Epithelial cell of esophagus (primary cell): ENCODE results near the gene SKIDA1.
A peak's percentile ranks its signal among the peaks of the same experiment; 100 is the strongest.

Source experiments
- DNase-seq: peaks from one replicate; pipeline ENCODE4 v3.0.0; 2010; ENCODE audit warnings: low read depth
- H3K4me3 ChIP-seq: 2 replicates; pipeline ENCODE4 v1.5.1; 2011; ENCODE audit warnings: mild to moderate bottlenecking, low read length, control low read depth
- TF ChIP-seq, protein P1 (sequence below): IDR thresholded peaks from 2 replicates; pipeline ENCODE4 v1.5.1; 2011; ENCODE audit warnings: low read depth, mild to moderate bottlenecking, low read length, control low read depth, inconsistent platforms; ENCODE audit not compliant: insufficient read depth; ENCODE audit errors: missing control alignments

The SKIDA1 gene

DNA sequence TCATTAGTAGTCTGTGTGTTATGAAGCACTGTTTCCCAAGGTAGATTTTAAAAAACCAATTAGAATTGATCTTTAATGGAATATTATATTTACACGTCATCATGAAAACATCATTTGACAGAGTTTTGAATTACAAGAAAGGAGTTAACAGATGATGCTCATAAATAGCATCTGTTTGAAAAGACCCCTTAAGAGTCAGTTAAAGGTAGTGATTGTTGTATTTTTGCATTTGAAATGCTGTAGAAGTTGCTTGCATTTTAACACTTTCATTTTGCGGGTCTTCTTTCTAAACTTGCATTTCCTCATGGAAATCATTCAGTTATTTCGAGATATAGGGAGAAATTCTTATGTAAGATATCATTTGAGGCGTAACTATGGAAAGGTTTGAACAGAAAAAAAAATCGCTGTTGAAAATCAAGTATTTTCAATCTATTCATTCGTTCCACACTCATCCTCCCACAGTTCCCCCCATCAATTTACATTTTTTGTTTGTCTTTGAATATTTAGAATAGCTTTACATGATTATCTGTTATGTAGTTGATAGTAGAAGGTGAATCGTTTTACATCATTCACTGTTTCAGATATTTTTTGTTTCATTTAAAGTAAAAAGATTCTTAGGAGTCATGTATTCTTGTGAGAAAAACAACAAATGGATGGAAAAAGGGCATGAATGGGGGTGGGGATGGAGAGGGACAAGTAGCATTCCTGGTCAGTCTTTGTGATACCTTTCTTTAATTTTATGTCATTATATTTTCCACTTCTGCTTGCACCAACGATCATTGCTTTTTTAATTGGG lies 3.0 kb upstream of the SKIDA1 start:
- DNase-seq = no peak
- TF ChIP-seq, protein P1, sequence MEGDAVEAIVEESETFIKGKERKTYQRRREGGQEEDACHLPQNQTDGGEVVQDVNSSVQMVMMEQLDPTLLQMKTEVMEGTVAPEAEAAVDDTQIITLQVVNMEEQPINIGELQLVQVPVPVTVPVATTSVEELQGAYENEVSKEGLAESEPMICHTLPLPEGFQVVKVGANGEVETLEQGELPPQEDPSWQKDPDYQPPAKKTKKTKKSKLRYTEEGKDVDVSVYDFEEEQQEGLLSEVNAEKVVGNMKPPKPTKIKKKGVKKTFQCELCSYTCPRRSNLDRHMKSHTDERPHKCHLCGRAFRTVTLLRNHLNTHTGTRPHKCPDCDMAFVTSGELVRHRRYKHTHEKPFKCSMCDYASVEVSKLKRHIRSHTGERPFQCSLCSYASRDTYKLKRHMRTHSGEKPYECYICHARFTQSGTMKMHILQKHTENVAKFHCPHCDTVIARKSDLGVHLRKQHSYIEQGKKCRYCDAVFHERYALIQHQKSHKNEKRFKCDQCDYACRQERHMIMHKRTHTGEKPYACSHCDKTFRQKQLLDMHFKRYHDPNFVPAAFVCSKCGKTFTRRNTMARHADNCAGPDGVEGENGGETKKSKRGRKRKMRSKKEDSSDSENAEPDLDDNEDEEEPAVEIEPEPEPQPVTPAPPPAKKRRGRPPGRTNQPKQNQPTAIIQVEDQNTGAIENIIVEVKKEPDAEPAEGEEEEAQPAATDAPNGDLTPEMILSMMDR = no peak
- no peak overlapping the region for H3K4me3 ChIP-seq

DNA sequence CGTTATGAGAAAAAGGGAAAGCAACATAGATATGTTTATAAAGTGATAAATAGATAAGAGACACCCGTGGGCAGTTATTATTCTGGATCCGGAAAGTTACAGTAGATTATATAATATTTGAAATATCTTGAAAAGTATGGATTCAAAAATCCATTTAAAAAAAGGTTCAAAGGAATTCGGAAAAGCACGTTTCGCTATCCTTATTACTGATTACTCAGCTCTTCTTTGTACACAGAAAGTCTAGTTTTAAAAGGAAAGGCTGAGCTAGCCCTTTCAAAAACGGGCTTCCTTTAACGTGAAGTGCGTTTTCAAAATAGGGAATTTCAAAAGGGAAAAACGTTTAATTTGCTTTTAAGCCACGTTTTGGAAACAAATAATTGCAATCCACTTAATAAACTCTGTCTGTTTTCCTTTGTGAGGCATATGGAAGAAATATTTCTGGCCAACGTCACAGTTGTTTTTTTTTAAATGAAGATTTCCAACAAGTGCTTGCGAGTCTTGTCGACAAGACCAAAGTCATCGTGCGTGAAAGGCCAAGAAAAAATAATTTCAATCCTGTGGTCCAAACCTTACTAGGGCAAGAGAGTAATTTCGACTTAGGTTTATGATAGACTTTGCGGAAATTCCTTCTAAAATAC lies 2.2 kb upstream of the SKIDA1 start:
- no peak for DNase-seq
- H3K4me3 ChIP-seq = peak overlapping the region; percentile 46
- TF ChIP-seq, protein P1 = no peak

- DNase-seq = peak; percentile 62
- peak overlapping the region; percentile 46 for H3K4me3 ChIP-seq
- TF ChIP-seq, protein P1 = no peak
These were observed 1.5 kb upstream of the SKIDA1 start for GRCh38 chr10:21526860-21527597.

- H3K4me3 ChIP-seq = peak overlapping the region; percentile 46
- TF ChIP-seq, protein P1 = no peak
- peak; percentile 54 for DNase-seq
These were observed 842 bp upstream of the SKIDA1 start for GRCh38 chr10:21526188-21526859.

DNA sequence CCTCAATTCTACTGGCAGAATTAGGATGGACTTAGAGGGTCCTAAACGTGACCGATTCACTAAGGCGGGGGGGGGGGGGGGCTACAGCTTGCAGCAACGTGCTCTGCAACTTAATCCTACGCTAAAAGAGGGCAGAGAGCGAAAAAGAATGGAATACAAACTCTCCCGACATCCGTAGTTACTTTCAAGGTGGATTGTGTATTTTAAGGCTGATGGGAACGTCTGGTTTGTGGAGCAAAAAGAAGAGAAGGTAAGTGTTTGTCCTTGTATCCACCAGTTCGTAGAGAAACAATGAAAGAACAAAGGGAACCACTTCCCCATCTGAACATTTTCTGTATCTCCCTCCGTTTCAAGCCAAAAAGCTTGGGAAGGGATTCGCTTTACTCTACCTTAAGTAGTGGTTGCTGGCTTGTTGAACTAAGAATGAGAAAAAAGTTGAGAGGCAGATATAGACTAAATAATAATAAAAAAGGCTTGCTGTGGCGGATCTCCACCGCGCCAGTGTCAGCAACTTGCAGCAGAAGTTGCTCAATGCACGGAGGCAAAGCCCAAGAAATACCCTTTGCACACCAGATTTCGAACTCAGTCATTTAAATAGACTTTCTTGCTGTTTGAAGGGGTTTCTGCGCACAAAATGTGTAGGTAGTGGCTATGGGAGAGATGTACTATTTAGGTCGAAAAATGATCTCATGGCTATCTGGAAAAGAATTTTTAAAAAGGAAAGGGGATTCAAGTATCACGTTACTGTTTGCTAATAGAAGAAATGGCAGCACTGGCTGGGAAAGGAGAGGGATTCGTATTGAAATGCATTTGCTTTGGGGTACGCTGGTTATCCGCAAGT lies 736 bp downstream of the SKIDA1 start:
- peak; percentile 52 for DNase-seq
- TF ChIP-seq, protein P1 = no peak
- peak overlapping the region; percentile 67 for H3K4me3 ChIP-seq

DNA sequence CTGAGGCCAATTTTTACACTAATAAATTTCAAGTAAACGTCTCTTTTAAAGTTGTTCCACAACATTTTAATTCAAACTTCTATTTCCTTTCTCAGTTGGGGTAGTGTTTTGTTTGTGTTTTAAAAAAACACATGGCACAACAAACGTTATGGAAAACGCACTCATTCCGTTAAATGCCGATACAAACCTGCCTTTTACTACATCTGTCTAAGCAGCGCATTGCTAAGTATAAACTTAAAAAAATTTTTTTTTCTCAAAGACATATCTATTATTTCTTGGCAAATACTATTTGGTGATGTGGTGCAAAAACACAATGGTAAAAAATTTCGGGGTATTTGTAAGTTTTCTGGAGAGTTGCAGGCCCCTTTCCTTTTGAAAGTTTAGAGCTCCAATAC lies 1.4 kb downstream of the SKIDA1 start:
- DNase-seq = no peak
- H3K4me3 ChIP-seq = no peak overlapping the region
- TF ChIP-seq, protein P1 = no peak
